DOHH2 (cell line): ENCODE data around the gene FFAR1.

ENCODE experiments used
- H3F3A ChIP-seq: fragments of 200-600 bp; sonication (generic), shearing (Covaris generic); 2 replicates; pipeline ENCODE4 v1.6.0; 2016; ENCODE audit warnings: antibody characterized with exemption, mild to moderate bottlenecking; ENCODE audit not compliant: control insufficient read depth, insufficient read depth
- H3K27ac ChIP-seq: fragments of 200-600 bp; sonication (generic); 2 replicates; pipeline ENCODE4 v1.5.1; 2014; ENCODE audit warnings: low read depth, mild to moderate bottlenecking, low read length, moderate library complexity
- H3K27me3 ChIP-seq: fragments of 200-600 bp; sonication (generic); 2 replicates; pipeline ENCODE4 v1.6.1; 2014; ENCODE audit warnings: mild to moderate bottlenecking, low read length, mixed read lengths; ENCODE audit not compliant: control insufficient read depth
- H3K36me3 ChIP-seq: fragments of 200-600 bp; sonication (generic); 2 replicates; pipeline ENCODE4 v1.6.1; 2014; ENCODE audit warnings: mild to moderate bottlenecking, low read length, moderate library complexity, mixed read lengths; ENCODE audit not compliant: control insufficient read depth
- H3K4me1 ChIP-seq: fragments of 200-600 bp; sonication (generic); 2 replicates; pipeline ENCODE4 v1.6.1; 2014; ENCODE audit warnings: mild to moderate bottlenecking, low read length, mixed read lengths; ENCODE audit not compliant: control insufficient read depth
- H3K4me2 ChIP-seq: fragments of 200-600 bp; sonication (generic); 2 replicates; pipeline ENCODE4 v1.6.0; 2014; ENCODE audit warnings: mild to moderate bottlenecking, low read length, moderate library complexity
- H3K4me3 ChIP-seq: fragments of 200-600 bp; sonication (generic); 2 replicates; pipeline ENCODE4 v1.5.1; 2014; ENCODE audit warnings: mild to moderate bottlenecking, low read length, mixed read lengths
- H3K79me2 ChIP-seq: fragments of 200-600 bp; sonication (generic); 2 replicates; pipeline ENCODE4 v1.6.1; 2014; ENCODE audit warnings: mild to moderate bottlenecking, low read length, mixed read lengths; ENCODE audit not compliant: control insufficient read depth
- H3K9me2 ChIP-seq: fragments of 200-600 bp; sonication (generic); replicated peaks from 2 replicates; pipeline ENCODE4 v1.6.1; 2014; ENCODE audit warnings: mild to moderate bottlenecking, low read length, mixed read lengths; ENCODE audit not compliant: control insufficient read depth
- H3K9me3 ChIP-seq: fragments of 200-600 bp; sonication (generic); 2 replicates; pipeline ENCODE4 v1.6.1; 2014; ENCODE audit warnings: antibody characterized with exemption, low read length, mixed read lengths; ENCODE audit not compliant: control insufficient read depth, insufficient read depth
- H4K20me1 ChIP-seq: fragments of 200-600 bp; sonication (generic); 2 replicates; pipeline ENCODE4 v1.6.0; 2014; ENCODE audit warnings: low read depth, mild to moderate bottlenecking, antibody characterized with exemption, low read length, moderate library complexity; ENCODE audit not compliant: control insufficient read depth, insufficient read depth
- EZH2phosphoT487 ChIP-seq: fragments of 200-600 bp; sonication (generic); IDR thresholded peaks from 2 replicates; pipeline ENCODE4 v1.6.1; 2017; ENCODE audit warnings: borderline replicate concordance, mild to moderate bottlenecking, antibody characterized with exemption, low read length, moderate library complexity, mixed read lengths
- TF ChIP-seq, protein P1 (sequence below): fragments of 200-600 bp; sonication (generic); IDR thresholded peaks from one replicate; pipeline ENCODE4 v1.5.1; 2014; ENCODE audit warnings: antibody characterized with exemption, mild to moderate bottlenecking, low read depth, low read length; ENCODE audit not compliant: poor library complexity, severe bottlenecking

Gene FFAR1

DNA sequence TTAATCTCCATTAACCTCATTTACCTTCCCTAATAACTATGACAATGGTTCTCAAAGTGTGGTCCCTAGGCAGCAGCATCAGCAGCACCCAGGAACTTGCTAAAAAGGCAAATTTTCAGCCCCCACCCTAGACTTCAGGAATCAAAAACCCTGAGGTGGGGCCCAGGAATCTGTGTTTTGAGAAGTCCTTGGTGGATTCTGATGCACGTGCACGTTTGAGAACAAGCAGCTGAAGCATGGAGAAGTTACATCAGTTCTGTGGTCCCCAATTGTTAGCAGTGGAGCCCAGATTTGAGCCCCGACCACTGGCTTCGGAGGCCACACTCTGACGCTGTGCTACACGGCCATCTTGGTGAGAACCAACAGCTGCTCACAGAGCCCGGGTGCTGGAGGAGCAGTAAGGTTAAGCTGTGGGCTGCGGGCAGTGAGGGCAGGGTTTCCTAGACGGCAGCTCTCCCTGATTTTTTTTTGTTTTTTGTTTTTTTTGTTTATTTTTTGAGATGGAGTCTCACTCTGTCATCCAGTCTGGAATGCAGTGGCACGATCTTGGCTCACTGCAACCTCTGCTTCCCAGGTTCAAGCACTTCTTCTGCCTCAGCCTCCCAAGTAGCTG, 32.7 kb upstream of the FFAR1 start:
- Histone ChIP-seq H3F3A (peaks cover 17% of the 10 kb centered on the region), H3K27me3 (no peaks in the 10 kb centered on the region), H3K9me2 (no peaks in the 10 kb centered on the region), H3K4me2 (peak overlapping the region; percentile 14; the same call in 1 of the 2 replicates), H3K4me3 (no peak overlapping the region), H3K79me2 (no peaks in the 10 kb centered on the region), H3K4me1 (peaks cover 96% of the 10 kb centered on the region), H3K36me3 (no peaks in the 10 kb centered on the region), H3K27ac (peak overlapping the region; percentile 19; the same call in 1 of the 2 replicates), H4K20me1 (no peaks in the 10 kb centered on the region), H3K9me3 (no peaks in the 10 kb centered on the region)
- no peak for TF ChIP-seq EZH2phosphoT487
- TF ChIP-seq, protein P1, sequence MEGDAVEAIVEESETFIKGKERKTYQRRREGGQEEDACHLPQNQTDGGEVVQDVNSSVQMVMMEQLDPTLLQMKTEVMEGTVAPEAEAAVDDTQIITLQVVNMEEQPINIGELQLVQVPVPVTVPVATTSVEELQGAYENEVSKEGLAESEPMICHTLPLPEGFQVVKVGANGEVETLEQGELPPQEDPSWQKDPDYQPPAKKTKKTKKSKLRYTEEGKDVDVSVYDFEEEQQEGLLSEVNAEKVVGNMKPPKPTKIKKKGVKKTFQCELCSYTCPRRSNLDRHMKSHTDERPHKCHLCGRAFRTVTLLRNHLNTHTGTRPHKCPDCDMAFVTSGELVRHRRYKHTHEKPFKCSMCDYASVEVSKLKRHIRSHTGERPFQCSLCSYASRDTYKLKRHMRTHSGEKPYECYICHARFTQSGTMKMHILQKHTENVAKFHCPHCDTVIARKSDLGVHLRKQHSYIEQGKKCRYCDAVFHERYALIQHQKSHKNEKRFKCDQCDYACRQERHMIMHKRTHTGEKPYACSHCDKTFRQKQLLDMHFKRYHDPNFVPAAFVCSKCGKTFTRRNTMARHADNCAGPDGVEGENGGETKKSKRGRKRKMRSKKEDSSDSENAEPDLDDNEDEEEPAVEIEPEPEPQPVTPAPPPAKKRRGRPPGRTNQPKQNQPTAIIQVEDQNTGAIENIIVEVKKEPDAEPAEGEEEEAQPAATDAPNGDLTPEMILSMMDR = no peak

DNA sequence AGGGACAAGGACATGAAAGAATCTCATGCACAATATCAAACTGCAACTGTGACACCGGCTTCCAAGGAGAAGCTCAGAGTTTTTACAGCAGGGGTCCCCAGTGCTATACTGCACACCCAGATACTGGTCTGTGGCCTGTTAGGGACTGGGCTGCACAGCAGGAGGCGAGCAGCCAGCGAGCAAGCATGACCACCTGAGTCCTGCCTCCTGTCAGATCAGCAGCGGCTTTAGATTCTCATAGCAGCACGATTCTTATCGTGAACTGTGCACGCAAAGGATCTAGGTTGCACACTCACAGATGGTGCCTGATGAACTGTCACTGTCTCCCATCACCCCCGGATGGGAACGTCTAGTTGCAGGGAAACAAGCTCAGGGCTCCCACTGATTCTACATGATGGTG, 31.8 kb upstream of the FFAR1 start:
- Histone ChIP-seq H3K27me3 (no peaks in the 10 kb centered on the region), H3F3A (peaks cover 27% of the 10 kb centered on the region), H3K9me2 (no peaks in the 10 kb centered on the region), H3K79me2 (no peaks in the 10 kb centered on the region), H3K9me3 (no peaks in the 10 kb centered on the region), H4K20me1 (no peaks in the 10 kb centered on the region), H3K4me1 (peaks cover 99% of the 10 kb centered on the region), H3K4me2 (peak overlapping the region; percentile 86), H3K4me3 (peak overlapping the region; percentile 64), H3K36me3 (no peaks in the 10 kb centered on the region; the same call in 1 of the 2 replicates), H3K27ac (peak overlapping the region; percentile 98)
- no peak for TF ChIP-seq EZH2phosphoT487
- TF ChIP-seq, protein P1 = peak; percentile 59

DNA sequence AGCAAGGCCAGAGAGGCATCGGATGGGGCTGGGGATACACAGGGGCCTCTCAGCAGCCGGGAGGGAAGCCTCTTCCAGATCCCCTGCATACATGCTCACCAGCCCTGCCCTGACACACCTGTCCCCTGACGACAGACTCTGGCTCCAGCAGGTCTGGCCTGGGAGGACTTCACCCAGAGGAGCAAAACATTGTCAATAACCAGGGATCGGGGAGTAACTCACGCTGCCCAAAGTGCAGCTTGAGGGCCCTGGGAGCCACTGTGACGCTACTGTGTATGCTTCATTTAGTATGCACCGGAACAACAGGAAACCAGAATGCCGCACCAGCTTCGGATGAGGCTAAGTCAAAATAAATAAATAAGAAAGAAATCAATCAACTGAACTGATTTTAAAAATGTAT, 31.1 kb upstream of the FFAR1 start:
- H3K36me3 ChIP-seq = no peaks in the 10 kb centered on the region; the same call in 1 of the 2 replicates
- H3K9me2 ChIP-seq = no peaks in the 10 kb centered on the region
- peak overlapping the region; percentile 98 for H3K27ac ChIP-seq
- H3K79me2 ChIP-seq = no peaks in the 10 kb centered on the region
- peaks cover 100% of the 10 kb centered on the region for H3K4me1 ChIP-seq
- no peaks in the 10 kb centered on the region for H3K27me3 ChIP-seq
- no peak for TF ChIP-seq EZH2phosphoT487
- TF ChIP-seq, protein P1 = no peak
- no peaks in the 10 kb centered on the region for H3K9me3 ChIP-seq
- peaks cover 33% of the 10 kb centered on the region for H3F3A ChIP-seq
- H4K20me1 ChIP-seq = no peaks in the 10 kb centered on the region
- peak overlapping the region; percentile 86 for H3K4me2 ChIP-seq
- H3K4me3 ChIP-seq = peak overlapping the region; percentile 64
